Nephron (organoid): ENCODE results near the gene LAMC2.

Experiments
- H3K27ac Mint-ChIP-seq, 3 experiments: 2 replicates each; pipeline ENCODE4 v1.8.0; 2020; ENCODE audit warnings: mixed read lengths in 3 of 3, mild to moderate bottlenecking in 2 of 3, moderate library complexity in 1 of 3
- H3K27me3 Mint-ChIP-seq: 2 replicates; pipeline ENCODE4 v1.8.0; 2021; ENCODE audit warnings: low read depth, mild to moderate bottlenecking, moderate library complexity, mixed read lengths
- H3K36me3 Mint-ChIP-seq: 2 replicates; pipeline ENCODE4 v1.8.0; 2020; ENCODE audit warnings: low read depth, mixed read lengths
- H3K4me1 Mint-ChIP-seq: 2 replicates; pipeline ENCODE4 v1.8.0; 2020; ENCODE audit warnings: mixed read lengths
- H3K4me3 Mint-ChIP-seq, 3 experiments: 2 replicates each; pipeline ENCODE4 v1.8.0; 2020; ENCODE audit warnings: mild to moderate bottlenecking in 3 of 3, mixed read lengths in 3 of 3, moderate library complexity in 2 of 3
- H3K9me3 Mint-ChIP-seq: 2 replicates; pipeline ENCODE4 v1.8.0; 2020; ENCODE audit warnings: mixed read lengths
- TF ChIP-seq, protein P1 (sequence below), 3 experiments: fragments of 200-600 bp; sonication (generic); IDR thresholded peaks; one replicate each; pipeline ENCODE4 v1.5.0; 2021; ENCODE audit warnings: antibody characterized with exemption in 3 of 3; ENCODE audit not compliant: unreplicated experiment in 3 of 3

The LAMC2 gene

DNA sequence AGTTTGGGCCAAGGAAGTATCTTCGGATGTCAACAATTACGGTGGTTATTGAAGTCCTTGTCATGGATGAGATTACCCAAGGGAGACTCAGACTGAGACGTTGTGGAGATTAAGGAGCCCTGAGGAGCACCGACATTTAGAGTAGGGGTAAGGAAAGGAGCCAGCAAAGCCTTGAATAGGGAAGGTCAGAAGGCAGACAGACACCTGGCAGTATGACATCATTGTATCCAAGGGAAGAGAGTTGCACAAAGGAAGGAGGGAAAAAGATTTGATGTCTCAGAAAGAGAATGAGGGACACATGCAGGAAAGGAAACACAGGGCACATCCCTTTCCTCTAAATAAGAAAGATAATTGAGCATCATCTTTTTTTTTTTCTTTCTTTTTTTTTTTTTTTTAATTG, 11.7 kb downstream of the LAMC2 start:
- Mint-ChIP-seq H3K4me3 (no peak overlapping the region), H3K4me1 (peaks cover 23% of the 10 kb centered on the region), H3K36me3 (no peaks in the 10 kb centered on the region), H3K9me3 (no peaks in the 10 kb centered on the region), H3K27me3 (peaks cover 3% of the 10 kb centered on the region), H3K27ac (no peak overlapping the region)
- TF ChIP-seq, protein P1, sequence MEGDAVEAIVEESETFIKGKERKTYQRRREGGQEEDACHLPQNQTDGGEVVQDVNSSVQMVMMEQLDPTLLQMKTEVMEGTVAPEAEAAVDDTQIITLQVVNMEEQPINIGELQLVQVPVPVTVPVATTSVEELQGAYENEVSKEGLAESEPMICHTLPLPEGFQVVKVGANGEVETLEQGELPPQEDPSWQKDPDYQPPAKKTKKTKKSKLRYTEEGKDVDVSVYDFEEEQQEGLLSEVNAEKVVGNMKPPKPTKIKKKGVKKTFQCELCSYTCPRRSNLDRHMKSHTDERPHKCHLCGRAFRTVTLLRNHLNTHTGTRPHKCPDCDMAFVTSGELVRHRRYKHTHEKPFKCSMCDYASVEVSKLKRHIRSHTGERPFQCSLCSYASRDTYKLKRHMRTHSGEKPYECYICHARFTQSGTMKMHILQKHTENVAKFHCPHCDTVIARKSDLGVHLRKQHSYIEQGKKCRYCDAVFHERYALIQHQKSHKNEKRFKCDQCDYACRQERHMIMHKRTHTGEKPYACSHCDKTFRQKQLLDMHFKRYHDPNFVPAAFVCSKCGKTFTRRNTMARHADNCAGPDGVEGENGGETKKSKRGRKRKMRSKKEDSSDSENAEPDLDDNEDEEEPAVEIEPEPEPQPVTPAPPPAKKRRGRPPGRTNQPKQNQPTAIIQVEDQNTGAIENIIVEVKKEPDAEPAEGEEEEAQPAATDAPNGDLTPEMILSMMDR (IDR thresholded peaks at IDR 0.05; ENCODE audit: unreplicated experiment in 3 of 3), result no peak

DNA sequence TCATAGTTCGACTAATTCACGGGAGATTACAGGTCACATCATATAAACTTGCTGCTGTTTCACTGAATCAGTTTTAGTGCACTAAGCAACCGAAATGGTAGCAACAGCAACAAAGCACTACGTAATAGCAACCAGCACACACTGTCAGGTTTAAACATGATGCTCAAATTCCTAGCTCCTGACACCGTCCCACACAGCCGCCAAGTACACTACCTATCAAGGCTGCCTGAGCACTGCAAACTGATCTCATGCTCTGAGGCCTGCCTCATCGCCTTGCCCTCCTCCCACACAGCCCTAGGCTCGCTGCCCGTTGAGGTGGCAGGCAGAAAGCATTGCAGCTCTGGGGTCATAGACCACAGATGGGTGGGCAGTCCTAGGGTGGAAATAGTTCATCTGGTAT, 12.4 kb downstream of the LAMC2 start:
- no peaks in the 10 kb centered on the region for H3K36me3 Mint-ChIP-seq
- H3K4me1 Mint-ChIP-seq, result peaks cover 23% of the 10 kb centered on the region
- TF ChIP-seq, protein P1 (IDR thresholded peaks at IDR 0.05; ENCODE audit: unreplicated experiment in 3 of 3), result no peak
- H3K27ac Mint-ChIP-seq, result no peak overlapping the region
- no peaks in the 10 kb centered on the region for H3K9me3 Mint-ChIP-seq
- peaks cover 3% of the 10 kb centered on the region for H3K27me3 Mint-ChIP-seq
- H3K4me3 Mint-ChIP-seq, result no peak overlapping the region

DNA sequence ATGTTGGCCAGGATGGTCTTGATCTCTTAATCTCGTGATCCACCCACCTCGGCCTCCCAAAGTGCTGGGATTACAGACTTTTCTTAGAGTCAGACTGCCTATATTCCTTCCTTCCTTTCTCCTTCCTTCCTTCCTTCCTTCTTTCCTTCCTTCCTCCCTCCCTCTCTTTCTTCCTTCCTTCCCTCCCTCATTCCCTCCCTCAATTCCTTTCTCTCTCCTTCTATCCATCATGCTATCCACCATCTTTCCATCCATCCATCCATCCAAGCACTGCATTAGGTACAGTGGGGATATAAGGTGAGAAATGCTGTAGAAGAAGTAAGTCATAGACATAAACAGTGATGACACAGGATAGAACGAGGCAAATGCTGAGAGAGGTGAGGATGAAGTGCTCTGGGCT, 13.2 kb downstream of the LAMC2 start:
- H3K27me3 Mint-ChIP-seq, result peaks cover 3% of the 10 kb centered on the region
- H3K4me3 Mint-ChIP-seq, result no peak overlapping the region
- H3K9me3 Mint-ChIP-seq, result no peaks in the 10 kb centered on the region
- H3K36me3 Mint-ChIP-seq, result no peaks in the 10 kb centered on the region
- TF ChIP-seq, protein P1 (IDR thresholded peaks at IDR 0.05; ENCODE audit: unreplicated experiment in 3 of 3), result no peak
- no peak overlapping the region for H3K27ac Mint-ChIP-seq
- H3K4me1 Mint-ChIP-seq, result peaks cover 23% of the 10 kb centered on the region

DNA sequence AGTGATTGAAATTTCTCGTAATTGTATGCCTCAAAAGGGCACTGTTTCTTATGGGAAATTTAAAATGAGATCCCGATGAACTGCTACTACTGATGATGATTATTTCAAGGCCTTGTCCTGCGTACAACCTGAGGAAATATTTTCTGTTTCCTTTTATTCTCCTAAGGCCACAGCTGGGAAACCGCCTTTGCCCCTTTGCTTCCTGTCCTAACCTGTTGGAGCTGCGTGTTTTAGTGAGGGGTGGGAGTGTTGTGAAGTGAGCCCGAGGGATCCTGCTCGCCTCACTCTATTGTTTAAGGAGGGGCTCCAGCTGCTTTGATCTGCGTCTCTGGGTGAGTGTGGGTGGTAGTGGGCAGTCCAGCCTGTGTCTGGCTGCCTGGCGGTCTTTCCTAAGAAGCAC, 14.4 kb downstream of the LAMC2 start:
- TF ChIP-seq, protein P1 (IDR thresholded peaks at IDR 0.05; ENCODE audit: unreplicated experiment in 3 of 3), result no peak
- peak overlapping the region in 1 of 3 experiments; percentile 9 for H3K27ac Mint-ChIP-seq
- no peak overlapping the region for H3K4me3 Mint-ChIP-seq
- H3K9me3 Mint-ChIP-seq, result no peaks in the 10 kb centered on the region
- H3K27me3 Mint-ChIP-seq, result no peaks in the 10 kb centered on the region
- H3K36me3 Mint-ChIP-seq, result no peaks in the 10 kb centered on the region
- peaks cover 19% of the 10 kb centered on the region for H3K4me1 Mint-ChIP-seq

DNA sequence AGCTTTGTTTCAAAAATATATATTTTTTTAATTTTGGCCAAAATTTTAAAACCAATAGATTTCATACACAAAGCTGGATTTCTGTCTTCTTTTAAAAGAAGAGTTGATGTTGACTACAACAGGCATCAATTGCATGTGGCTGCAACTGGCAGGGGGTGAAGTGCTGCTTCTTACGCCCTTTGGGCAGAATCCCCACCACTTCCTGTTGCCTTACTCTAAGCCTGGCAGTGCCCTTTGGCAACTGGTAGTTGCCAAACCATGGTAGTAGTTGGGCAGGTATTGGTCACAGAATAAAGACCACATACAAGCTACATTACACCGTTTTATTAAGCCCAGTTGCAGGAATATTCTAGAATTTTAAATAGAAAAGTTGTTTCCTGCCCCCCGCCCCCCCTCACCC, 17.0 kb downstream of the LAMC2 start:
- H3K27ac Mint-ChIP-seq, result no peak overlapping the region
- no peaks in the 10 kb centered on the region for H3K27me3 Mint-ChIP-seq
- H3K4me1 Mint-ChIP-seq, result peaks cover 27% of the 10 kb centered on the region
- H3K4me3 Mint-ChIP-seq, result no peak overlapping the region
- H3K9me3 Mint-ChIP-seq, result no peaks in the 10 kb centered on the region
- H3K36me3 Mint-ChIP-seq, result no peaks in the 10 kb centered on the region
- TF ChIP-seq, protein P1 (IDR thresholded peaks at IDR 0.05; ENCODE audit: unreplicated experiment in 3 of 3), result no peak

DNA sequence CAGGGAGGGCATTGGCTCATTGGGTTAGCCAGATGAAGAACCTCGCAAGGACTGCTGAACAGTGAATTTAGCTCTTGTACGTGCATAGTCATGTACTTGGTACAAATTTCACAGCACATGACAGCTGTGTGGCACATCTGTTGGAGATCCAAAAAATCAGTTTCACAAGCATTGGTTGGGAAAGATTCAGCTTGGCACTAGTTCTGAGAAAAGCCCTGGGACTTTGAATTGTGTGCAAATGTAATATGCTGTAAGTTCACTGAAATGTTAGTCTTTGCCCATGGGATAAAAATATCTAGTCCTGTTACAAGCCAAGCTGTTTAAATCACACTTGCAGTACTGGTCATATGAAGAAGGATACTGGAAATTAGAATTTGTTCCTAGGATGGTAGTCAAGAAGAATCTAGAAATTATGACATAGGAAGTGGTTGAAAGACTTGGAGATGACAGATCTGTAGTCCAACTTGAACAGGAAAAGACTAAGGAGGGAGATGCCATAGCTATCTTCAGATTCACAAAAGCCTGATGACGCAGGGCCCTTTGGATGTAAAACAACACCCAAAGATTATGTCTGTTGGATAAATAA, 19.2 kb downstream of the LAMC2 start:
- Mint-ChIP-seq H3K4me3 (no peak overlapping the region), H3K4me1 (peaks cover 26% of the 10 kb centered on the region), H3K36me3 (no peaks in the 10 kb centered on the region), H3K27me3 (no peaks in the 10 kb centered on the region), H3K9me3 (no peaks in the 10 kb centered on the region), H3K27ac (peak overlapping the region in 2 of 3 experiments; percentile 25 to 43)
- TF ChIP-seq, protein P1 (IDR thresholded peaks at IDR 0.05; ENCODE audit: unreplicated experiment in 3 of 3), result no peak
